Stimulated activated CD4-positive, alpha-beta T cell treated with anti-CD3 and anti-CD28 coated beads, Interleukin-1b, Interleukin-23, amount 100 ng/mL, for 24 hours (primary cell): ENCODE results near the gene NBPF11.
"Not testable (repeated sequence)": the region's sequence is repeated elsewhere in the genome, so short reads cannot be mapped to it uniquely, and the experiment has no call there.

Experiments
- DNase-seq, 4 experiments: peaks; one replicate each; pipeline ENCODE4 v3.0.0-alpha.2; 2020; ENCODE audit warnings: low read depth in 4 of 4, low spot score in 1 of 4

The NBPF11 gene

GRCh38 chr1:148151911-148152656 lies at the start of gene NBPF11:
Gene NBPF11, minus strand, starts transcription at chr1:148152281. Its CDS starts 25,278 bp downstream, at chr1:148127003.
- DNase-seq, result peak; percentile 47 to 83 (median 68)

- DNase-seq, result not testable (repeated sequence)
Observed at GRCh38 chr1:148197396-148197795, 45.3 kb upstream of the NBPF11 start.

GRCh38 chr1:148196949-148197348 lies 44.9 kb upstream of the NBPF11 start:
- not testable (repeated sequence) for DNase-seq

GRCh38 chr1:148195115-148195514 lies 43.0 kb upstream of the NBPF11 start:
- DNase-seq, result not testable (repeated sequence)

GRCh38 chr1:148188768-148189167 lies 36.7 kb upstream of the NBPF11 start:
- DNase-seq, result not testable (repeated sequence)

- not testable (repeated sequence) for DNase-seq
Observed at GRCh38 chr1:148178682-148179081, 26.6 kb upstream of the NBPF11 start.

- DNase-seq, result not testable (repeated sequence)
Observed at GRCh38 chr1:148175414-148175813, 23.3 kb upstream of the NBPF11 start.

- not testable (repeated sequence) for DNase-seq
Observed at GRCh38 chr1:148171995-148172394, 19.9 kb upstream of the NBPF11 start.

- DNase-seq, result no peak
Observed at GRCh38 chr1:148166558-148167492, 14.7 kb upstream of the NBPF11 start.

- no peak for DNase-seq
Observed at GRCh38 chr1:148162363-148162762, 10.3 kb upstream of the NBPF11 start.

GRCh38 chr1:148161053-148161901 lies 9.2 kb upstream of the NBPF11 start:
- no peak for DNase-seq

GRCh38 chr1:148160343-148161052 lies 8.4 kb upstream of the NBPF11 start:
- DNase-seq, result no peak

- DNase-seq, result no peak
Observed at GRCh38 chr1:148160048-148160342, 7.9 kb upstream of the NBPF11 start.

GRCh38 chr1:148158341-148159003 lies 6.4 kb upstream of the NBPF11 start:
- DNase-seq, result no peak

- not testable (repeated sequence) for DNase-seq
Observed at GRCh38 chr1:148157803-148158202, 5.7 kb upstream of the NBPF11 start.

GRCh38 chr1:148155494-148156275 lies 3.6 kb upstream of the NBPF11 start:
- DNase-seq, result not testable (repeated sequence)

GRCh38 chr1:148152795-148153194 lies 714 bp upstream of the NBPF11 start:
- DNase-seq, result not testable (repeated sequence)

GRCh38 chr1:148151371-148151819 lies 686 bp downstream of the NBPF11 start:
- not testable (repeated sequence) for DNase-seq

- DNase-seq, result not testable (repeated sequence)
Observed at GRCh38 chr1:148150945-148151344, 1.1 kb downstream of the NBPF11 start.
